Stomach (tissue), 9 donors: ENCODE results near the gene ARHGAP22. TPM values are rescaled to one million over a fixed set of nuclear protein-coding genes. Genes with fewer than 3 reads are reported as not detected.
A peak's percentile ranks its signal among the peaks of the same experiment; 100 is the strongest.

Source experiments
- DNase-seq, 2 donors: peaks; one replicate each; pipeline versions ENCODE4 v3.0.0 to v3.0.0-alpha.2; 2013 to 2019
- H3K27ac ChIP-seq, 5 donors: fragments of 200-600 bp in 4 of 5; sonication (generic) in 4 of 5; one replicate each; pipeline ENCODE4 v1.5.1; 2013 to 2019; ENCODE audit warnings: mild to moderate bottlenecking in 1 of 5, moderate library complexity in 1 of 5
- H3K27me3 ChIP-seq, 3 donors: fragments of 200-600 bp; sonication (generic); one replicate each; pipeline ENCODE4 v1.5.1; 2017 to 2019; ENCODE audit warnings: mixed run types in 1 of 3
- H3K36me3 ChIP-seq, 4 donors: fragments of 200-600 bp; sonication (generic); 1 replicate in 3 of 4; 2 replicates in 1 of 4; pipeline ENCODE4 v1.5.1; 2016 to 2019
- H3K4me1 ChIP-seq, 4 donors: fragments of 200-600 bp; sonication (generic); one replicate each; pipeline ENCODE4 v1.5.1; 2016 to 2019
- H3K4me3 ChIP-seq, 4 donors: fragments of 200-600 bp; sonication (generic) in 3 of 4; one replicate each; pipeline ENCODE4 v1.5.1; 2016 to 2019; ENCODE audit warnings: mild to moderate bottlenecking in 1 of 4
- H3K9me3 ChIP-seq, 4 donors: fragments of 200-600 bp; sonication (generic); one replicate each; pipeline ENCODE4 v1.5.1; 2016 to 2019
- CTCF ChIP-seq, 7 experiments: fragments of 450-650 bp in 4 of 7; fragments of 200-600 bp in 3 of 7; sonication (generic) in 3 of 7; IDR thresholded peaks; one replicate each; pipeline ENCODE4 v1.5.1; 2016 to 2019; ENCODE audit warnings: antibody characterized with exemption in 7 of 7, control low read depth in 2 of 7, mild to moderate bottlenecking in 1 of 7
- EP300 ChIP-seq: sonication (generic); formaldehyde crosslinking; IDR thresholded peaks from one replicate; pipeline ENCODE4 v1.6.1; 2017; ENCODE audit warnings: antibody characterized with exemption
- POLR2A ChIP-seq, 4 donors: fragments of 450-650 bp; IDR thresholded peaks; one replicate each; pipeline ENCODE4 v1.6.1; 2016; ENCODE audit warnings: antibody characterized with exemption in 4 of 4, control low read depth in 2 of 4, mild to moderate bottlenecking in 1 of 4, moderate library complexity in 1 of 4
- POLR2AphosphoS5 ChIP-seq, 3 donors: sonication (generic); formaldehyde crosslinking; IDR thresholded peaks; one replicate each; pipeline ENCODE4 v1.6.1; 2016; ENCODE audit warnings: antibody characterized with exemption in 3 of 3
- WGBS, 5 donors: extraction: QIAGEN DNeasy Blood & Tissue Kit in 3 of 5; methylation state at CpG; one replicate each; pipeline versions ENCODE4 v1.1.5 to v1.1.7; 2013 to 2018; 5-methylcytosine and 5-hydroxymethylcytosine counted together
- intact Hi-C: fragments of 100-400 bp; cut with DNase I; formaldehyde crosslinking; loops from one replicate; pipeline ENCODE4 v1.15.1; 2023; ENCODE audit warnings: low total_unique reads
- polyA plus RNA-seq, 3 donors: library from polyadenylated mRNA; stranded (reverse); fragments of 200-250 nt; gene quantifications; one replicate each; pipeline ENCODE4 v1.2.3, GENCODE V29; 2013
- total RNA-seq, 5 donors: library from RNA; depleted of rRNA; stranded (reverse); fragments of >200 nt; gene quantifications; one replicate each; pipeline versions ENCODE4 v1.1.0 to v1.2.3, GENCODE V29; 2014 to 2016
- donor health status: healthy with polysubstance abuse.
- donor health status: Bipolar disorder and iron deficiency.
- donor health status: healthy.

Gene ARHGAP22
- total and polyA plus RNA-seq, 8 donors, result 1.3 to 28.6 (median 2.2) TPM; not detected in 1

- 56 to 66% (median 61%) methylated on average over 4 of the region's 4 CpGs for WGBS, 5 donors
- peak in 1 of 2 donors; percentile 23 for DNase-seq
Measured at GRCh38 chr10:48504141-48504885, 100.6 kb downstream of the ARHGAP22 start.

GRCh38 chr10:48503293-48503911, 101.5 kb downstream of the ARHGAP22 start:
- DNase-seq, result peak in 1 of 2 donors; percentile 19
- Histone ChIP-seq H3K4me1 (no peaks in the 10 kb centered on the region), H3K27ac (no peak overlapping the region), H3K9me3 (no peaks in the 10 kb centered on the region), H3K27me3 (no peaks in the 10 kb centered on the region), H3K36me3 (no peaks in the 10 kb centered on the region), H3K4me3 (no peak overlapping the region)
- WGBS, 5 donors, result 83 to 89% (median 87%) methylated on average over 9 to 11 of the region's 11 CpGs
- no peak for TF ChIP-seq POLR2AphosphoS5 (IDR thresholded peaks at IDR 0.05)
- TF ChIP-seq POLR2A (IDR thresholded peaks at IDR 0.05), result no peak
- no peak for TF ChIP-seq EP300
- no peak for TF ChIP-seq CTCF (IDR thresholded peaks at IDR 0.05)
- intact Hi-C loops, result no loop called here

More at GRCh38 chr10:48504141-48504885, 100.6 kb downstream of the ARHGAP22 start:
- H3K4me1 ChIP-seq, result no peaks in the 10 kb centered on the region
- H3K4me3 ChIP-seq, result no peak overlapping the region
- H3K27me3 ChIP-seq, result no peaks in the 10 kb centered on the region
- no peaks in the 10 kb centered on the region for H3K9me3 ChIP-seq
- no peaks in the 10 kb centered on the region for H3K36me3 ChIP-seq
- TF ChIP-seq CTCF (IDR thresholded peaks at IDR 0.05), result no peak
- TF ChIP-seq EP300, result no peak
- TF ChIP-seq POLR2AphosphoS5 (IDR thresholded peaks at IDR 0.05), result no peak
- no peak for TF ChIP-seq POLR2A (IDR thresholded peaks at IDR 0.05)
- intact Hi-C loops, result no loop called here
- no peak overlapping the region for H3K27ac ChIP-seq

GRCh38 chr10:48502791-48503190, 102.1 kb downstream of the ARHGAP22 start:
- peak in 1 of 2 donors; percentile 21 for DNase-seq
- 81 to 92% (median 90%) methylated on average over 9 of the region's 9 CpGs for WGBS, 5 donors
- H3K4me3 ChIP-seq, result no peak overlapping the region
- intact Hi-C loops, result no loop called here
- no peaks in the 10 kb centered on the region for H3K4me1 ChIP-seq
- TF ChIP-seq CTCF (IDR thresholded peaks at IDR 0.05), result no peak
- TF ChIP-seq EP300, result no peak
- no peak for TF ChIP-seq POLR2AphosphoS5 (IDR thresholded peaks at IDR 0.05)
- no peak for TF ChIP-seq POLR2A (IDR thresholded peaks at IDR 0.05)
- no peaks in the 10 kb centered on the region for H3K36me3 ChIP-seq
- no peaks in the 10 kb centered on the region for H3K9me3 ChIP-seq
- H3K27me3 ChIP-seq, result peaks cover 0 to under 1% (median 0%) of the 10 kb centered on the region in 3 donors
- no peak overlapping the region for H3K27ac ChIP-seq

GRCh38 chr10:48501787-48502771, 102.8 kb downstream of the ARHGAP22 start:
- H3K9me3 ChIP-seq, result no peaks in the 10 kb centered on the region
- 77 to 86% (median 83%) methylated on average over 6 of the region's 6 CpGs for WGBS, 5 donors
- H3K4me3 ChIP-seq, result no peak overlapping the region
- peaks cover 0 to 6% (median 3%) of the 10 kb centered on the region in 4 donors for H3K4me1 ChIP-seq
- intact Hi-C loops, result no loop called here
- peak in 1 of 2 donors; percentile 14 for DNase-seq
- no peak for TF ChIP-seq CTCF (IDR thresholded peaks at IDR 0.05)
- no peak overlapping the region for H3K27ac ChIP-seq
- H3K36me3 ChIP-seq, result no peaks in the 10 kb centered on the region
- H3K27me3 ChIP-seq, result peaks cover 0 to 7% (median under 1%) of the 10 kb centered on the region in 3 donors
